Measurements from ENCODE around the gene RASL10B. TPM values are rescaled to one million over a fixed set of nuclear protein-coding genes. Genes with fewer than 3 reads are reported as not detected.

Gene RASL10B
- total RNA-seq, 4 donors from 2014 or later = 10.3 to 28.1 (median 17.4) TPM

GRCh38 chr17:35708951-35709350 is 22.5 kb upstream of the RASL10B start:
- Histone ChIP-seq H3K4me1 (peaks cover 20 to 57% (median 28%) of the 10 kb centered on the region in 4 donors), H3K9me3 (no peaks in the 10 kb centered on the region), H3K27me3 (no peaks in the 10 kb centered on the region), H3K4me3 (no peak overlapping the region), H3K27ac (replicated peaks in 1 of 4) (no peak overlapping the region), H3K36me3 (peaks cover 0 to 50% (median 25%) of the 10 kb centered on the region in 4 donors)
- no peak for DNase-seq (ENCODE audit: extremely low spot score)
- intact Hi-C loops (cut with DNase I) = no loop called here
- TF ChIP-seq EP300 (IDR thresholded peaks at IDR 0.05) (no peak), POLR2A (IDR thresholded peaks at IDR 0.05; ENCODE audit: low read depth) (no peak), POLR2AphosphoS5 (IDR thresholded peaks at IDR 0.05) (no peak)
- TF ChIP-seq, protein P1, sequence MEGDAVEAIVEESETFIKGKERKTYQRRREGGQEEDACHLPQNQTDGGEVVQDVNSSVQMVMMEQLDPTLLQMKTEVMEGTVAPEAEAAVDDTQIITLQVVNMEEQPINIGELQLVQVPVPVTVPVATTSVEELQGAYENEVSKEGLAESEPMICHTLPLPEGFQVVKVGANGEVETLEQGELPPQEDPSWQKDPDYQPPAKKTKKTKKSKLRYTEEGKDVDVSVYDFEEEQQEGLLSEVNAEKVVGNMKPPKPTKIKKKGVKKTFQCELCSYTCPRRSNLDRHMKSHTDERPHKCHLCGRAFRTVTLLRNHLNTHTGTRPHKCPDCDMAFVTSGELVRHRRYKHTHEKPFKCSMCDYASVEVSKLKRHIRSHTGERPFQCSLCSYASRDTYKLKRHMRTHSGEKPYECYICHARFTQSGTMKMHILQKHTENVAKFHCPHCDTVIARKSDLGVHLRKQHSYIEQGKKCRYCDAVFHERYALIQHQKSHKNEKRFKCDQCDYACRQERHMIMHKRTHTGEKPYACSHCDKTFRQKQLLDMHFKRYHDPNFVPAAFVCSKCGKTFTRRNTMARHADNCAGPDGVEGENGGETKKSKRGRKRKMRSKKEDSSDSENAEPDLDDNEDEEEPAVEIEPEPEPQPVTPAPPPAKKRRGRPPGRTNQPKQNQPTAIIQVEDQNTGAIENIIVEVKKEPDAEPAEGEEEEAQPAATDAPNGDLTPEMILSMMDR (IDR thresholded peaks at IDR 0.05) = no peak
- 76% methylated on average over 3 of the region's 3 CpGs for WGBS

- no peak overlapping the region for H3K4me3 ChIP-seq
- H3K27me3 ChIP-seq = no peaks in the 10 kb centered on the region
- WGBS = 84% methylated on average over 3 of the region's 3 CpGs
- no peak for TF ChIP-seq EP300 (IDR thresholded peaks at IDR 0.05)
- TF ChIP-seq POLR2AphosphoS5 (IDR thresholded peaks at IDR 0.05) = no peak
- no peak for TF ChIP-seq POLR2A (IDR thresholded peaks at IDR 0.05; ENCODE audit: low read depth)
- peaks cover 28 to 66% (median 38%) of the 10 kb centered on the region in 4 donors for H3K4me1 ChIP-seq
- intact Hi-C loops (cut with DNase I) = no loop called here
- no peaks in the 10 kb centered on the region for H3K9me3 ChIP-seq
- H3K36me3 ChIP-seq = peaks cover 0 to 59% (median 25%) of the 10 kb centered on the region in 4 donors
- H3K27ac ChIP-seq (replicated peaks in 1 of 4) = no peak overlapping the region
- DNase-seq (ENCODE audit: extremely low spot score) = no peak
Observed at GRCh38 chr17:35709874-35710273, 21.6 kb upstream of the RASL10B start.

- H3K36me3 ChIP-seq = peaks cover 0 to 61% (median 25%) of the 10 kb centered on the region in 4 donors
- no peaks in the 10 kb centered on the region for H3K9me3 ChIP-seq
- no peak for DNase-seq (ENCODE audit: extremely low spot score)
- H3K4me3 ChIP-seq = no peak overlapping the region
- no peaks in the 10 kb centered on the region for H3K27me3 ChIP-seq
- intact Hi-C loops (cut with DNase I) = no loop called here
- peaks cover 39 to 70% (median 45%) of the 10 kb centered on the region in 4 donors for H3K4me1 ChIP-seq
- TF ChIP-seq POLR2AphosphoS5 (IDR thresholded peaks at IDR 0.05) = no peak
- TF ChIP-seq EP300 (IDR thresholded peaks at IDR 0.05) = no peak
- TF ChIP-seq, protein P1 (IDR thresholded peaks at IDR 0.05) = no peak
- TF ChIP-seq POLR2A (IDR thresholded peaks at IDR 0.05; ENCODE audit: low read depth) = no peak
- H3K27ac ChIP-seq (replicated peaks in 1 of 4) = no peak overlapping the region
- 94% methylated on average over 2 of the region's 2 CpGs for WGBS
Observed at GRCh38 chr17:35710950-35711349, 20.5 kb upstream of the RASL10B start.

DNA sequence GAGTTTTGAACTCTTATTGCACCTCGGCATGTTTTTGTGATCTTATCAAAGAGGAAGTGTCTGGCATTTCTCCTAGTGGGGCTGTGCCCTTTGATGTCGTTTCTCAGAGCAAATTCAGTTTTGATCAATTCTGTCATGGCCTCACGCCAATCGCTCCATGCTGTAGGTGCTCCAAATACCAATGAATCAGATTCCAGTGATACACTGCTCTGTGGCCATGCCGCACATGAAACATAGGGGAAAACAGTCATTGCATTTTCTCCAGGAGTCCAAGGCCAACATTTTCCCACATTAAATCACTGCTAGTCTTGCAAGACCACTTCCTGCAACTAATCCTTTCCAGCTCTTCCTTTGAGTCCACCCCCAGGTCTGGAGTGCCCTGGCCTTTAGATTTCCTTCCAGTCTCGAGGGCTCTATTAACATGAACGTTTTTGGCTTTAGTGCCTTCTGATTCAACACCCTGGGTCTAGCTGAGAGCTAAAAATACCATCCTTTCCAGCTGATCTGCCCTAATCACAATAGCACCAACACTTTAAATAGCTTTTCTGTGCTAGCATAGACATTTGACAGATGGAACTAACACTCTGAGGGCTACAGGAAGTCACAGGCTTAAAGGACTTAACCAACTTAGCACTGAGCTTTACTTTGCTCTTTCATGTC is 18.2 kb upstream of the RASL10B start:
- TF ChIP-seq POLR2AphosphoS5 (IDR thresholded peaks at IDR 0.05) (peak; percentile 35 to 40), EP300 (IDR thresholded peaks at IDR 0.05) (no peak)
- intact Hi-C loops (cut with DNase I) = no loop called here
- peaks cover 0 to 75% (median 32%) of the 10 kb centered on the region in 4 donors for H3K36me3 ChIP-seq
- WGBS = 35% methylated on average over 7 of the region's 7 CpGs
- H3K4me3 ChIP-seq = no peak overlapping the region
- H3K9me3 ChIP-seq = no peaks in the 10 kb centered on the region
- H3K27me3 ChIP-seq = no peaks in the 10 kb centered on the region
- peak overlapping the region; percentile 51 to 85 (median 80) for H3K27ac ChIP-seq (replicated peaks in 1 of 4)
- peaks cover 51 to 72% (median 60%) of the 10 kb centered on the region in 4 donors for H3K4me1 ChIP-seq
- no peak for DNase-seq (ENCODE audit: extremely low spot score)

- intact Hi-C loops (cut with DNase I) = no loop called here
- H3K27ac ChIP-seq (replicated peaks in 1 of 4) = peak overlapping the region; percentile 73 to 85 (median 80)
- peaks cover 0 to 81% (median 32%) of the 10 kb centered on the region in 4 donors for H3K36me3 ChIP-seq
- H3K9me3 ChIP-seq = no peaks in the 10 kb centered on the region
- peaks cover 51 to 84% (median 67%) of the 10 kb centered on the region in 4 donors for H3K4me1 ChIP-seq
- TF ChIP-seq EP300 (IDR thresholded peaks at IDR 0.05) (no peak), POLR2AphosphoS5 (IDR thresholded peaks at IDR 0.05) (peak in 1 of 2 donors; percentile 3), POLR2A (IDR thresholded peaks at IDR 0.05; ENCODE audit: low read depth) (no peak)
- 73% methylated on average over 2 of the region's 2 CpGs for WGBS
- no peak for DNase-seq (ENCODE audit: extremely low spot score)
- no peak overlapping the region for H3K4me3 ChIP-seq
- H3K27me3 ChIP-seq = no peaks in the 10 kb centered on the region
Observed at GRCh38 chr17:35714988-35715387, 16.5 kb upstream of the RASL10B start.

DNA sequence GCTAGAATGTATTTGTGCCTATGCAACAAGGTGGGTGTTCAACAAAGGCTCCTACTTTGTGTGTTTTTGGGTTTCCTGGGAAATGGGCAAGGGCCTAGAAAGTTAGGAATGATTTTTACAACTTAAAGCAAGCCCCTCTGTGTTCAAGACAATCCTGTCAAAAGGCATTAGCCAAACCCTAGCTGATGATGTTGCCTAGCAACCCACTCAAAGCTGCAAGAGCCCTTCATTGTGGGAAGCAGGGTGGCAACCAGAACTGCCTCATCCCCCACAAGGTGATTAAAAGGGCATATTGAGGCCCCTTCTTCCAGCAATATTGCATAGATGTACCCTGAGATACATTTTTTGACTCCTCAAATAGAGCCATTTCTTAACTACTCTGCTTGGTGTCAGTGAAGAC is 16.0 kb upstream of the RASL10B start:
- peaks cover 0 to 79% (median 31%) of the 10 kb centered on the region in 4 donors for H3K36me3 ChIP-seq

More for the DNA sequence above, 16.0 kb upstream of the RASL10B start:
- TF ChIP-seq, protein P1 (IDR thresholded peaks at IDR 0.05) = no peak
- TF ChIP-seq EP300 (IDR thresholded peaks at IDR 0.05) (no peak), POLR2AphosphoS5 (IDR thresholded peaks at IDR 0.05) (no peak), POLR2A (IDR thresholded peaks at IDR 0.05; ENCODE audit: low read depth) (no peak)
- peaks cover 51 to 86% (median 67%) of the 10 kb centered on the region in 4 donors for H3K4me1 ChIP-seq
- DNase-seq (ENCODE audit: extremely low spot score) = no peak
- no peaks in the 10 kb centered on the region for H3K27me3 ChIP-seq
- intact Hi-C loops (cut with DNase I) = no loop called here
- H3K27ac ChIP-seq (replicated peaks in 1 of 4) = peak overlapping the region; percentile 73 to 85 (median 80)
- no peak overlapping the region for H3K4me3 ChIP-seq
- H3K9me3 ChIP-seq = no peaks in the 10 kb centered on the region
